GM21737 (cell line): ENCODE data around the gene NTRK3.

ENCODE experiments used
- ATAC-seq: cut with Tn5 transposase; IDR thresholded peaks from one replicate; pipeline ENCODE4 v1.9.1; 2021; ENCODE audit warnings: mild to moderate bottlenecking, moderate library complexity; ENCODE audit not compliant: unreplicated experiment

The NTRK3 gene

GRCh38 chr15:88126695-88127431, 129.7 kb downstream of the NTRK3 start:
- no peak for ATAC-seq

- ATAC-seq, result no peak
These were observed 131.0 kb downstream of the NTRK3 start for GRCh38 chr15:88125576-88125975.

GRCh38 chr15:88124199-88124598, 132.3 kb downstream of the NTRK3 start:
- no peak for ATAC-seq

GRCh38 chr15:88121968-88122530, 134.5 kb downstream of the NTRK3 start:
- no peak for ATAC-seq

- ATAC-seq, result no peak
These were observed 136.5 kb downstream of the NTRK3 start for GRCh38 chr15:88120026-88120425.

GRCh38 chr15:88118741-88119140, 137.8 kb downstream of the NTRK3 start:
- no peak for ATAC-seq

GRCh38 chr15:88118035-88118434, 138.5 kb downstream of the NTRK3 start:
- ATAC-seq, result no peak

GRCh38 chr15:88115486-88116152, 140.9 kb downstream of the NTRK3 start:
- ATAC-seq, result no peak

- no peak for ATAC-seq
These were observed 142.8 kb downstream of the NTRK3 start for GRCh38 chr15:88113613-88114308.

- ATAC-seq, result no peak
These were observed 147.5 kb downstream of the NTRK3 start for GRCh38 chr15:88108991-88109390.

GRCh38 chr15:88108477-88108876, 148.1 kb downstream of the NTRK3 start:
- no peak for ATAC-seq

- no peak for ATAC-seq
These were observed 150.5 kb downstream of the NTRK3 start for GRCh38 chr15:88106074-88106473.

GRCh38 chr15:88104357-88104756, 152.2 kb downstream of the NTRK3 start:
- ATAC-seq, result no peak

GRCh38 chr15:88100181-88100580, 156.4 kb downstream of the NTRK3 start:
- ATAC-seq, result no peak

GRCh38 chr15:88098361-88098760, 158.2 kb downstream of the NTRK3 start:
- no peak for ATAC-seq

- ATAC-seq, result no peak
These were observed 165.0 kb downstream of the NTRK3 start for GRCh38 chr15:88091444-88092016.

GRCh38 chr15:88090481-88091011, 166.0 kb downstream of the NTRK3 start:
- ATAC-seq, result no peak

GRCh38 chr15:88089731-88090130, 166.8 kb downstream of the NTRK3 start:
- no peak for ATAC-seq

GRCh38 chr15:88089024-88089620, 167.4 kb downstream of the NTRK3 start:
- ATAC-seq, result no peak
